Measurements from ENCODE around the gene PAGR1. TPM values are rescaled to one million over a fixed set of nuclear protein-coding genes. Genes with fewer than 3 reads are reported as not detected.

Gene PAGR1
- total RNA-seq, 1 donor: 19.9 TPM

DNA sequence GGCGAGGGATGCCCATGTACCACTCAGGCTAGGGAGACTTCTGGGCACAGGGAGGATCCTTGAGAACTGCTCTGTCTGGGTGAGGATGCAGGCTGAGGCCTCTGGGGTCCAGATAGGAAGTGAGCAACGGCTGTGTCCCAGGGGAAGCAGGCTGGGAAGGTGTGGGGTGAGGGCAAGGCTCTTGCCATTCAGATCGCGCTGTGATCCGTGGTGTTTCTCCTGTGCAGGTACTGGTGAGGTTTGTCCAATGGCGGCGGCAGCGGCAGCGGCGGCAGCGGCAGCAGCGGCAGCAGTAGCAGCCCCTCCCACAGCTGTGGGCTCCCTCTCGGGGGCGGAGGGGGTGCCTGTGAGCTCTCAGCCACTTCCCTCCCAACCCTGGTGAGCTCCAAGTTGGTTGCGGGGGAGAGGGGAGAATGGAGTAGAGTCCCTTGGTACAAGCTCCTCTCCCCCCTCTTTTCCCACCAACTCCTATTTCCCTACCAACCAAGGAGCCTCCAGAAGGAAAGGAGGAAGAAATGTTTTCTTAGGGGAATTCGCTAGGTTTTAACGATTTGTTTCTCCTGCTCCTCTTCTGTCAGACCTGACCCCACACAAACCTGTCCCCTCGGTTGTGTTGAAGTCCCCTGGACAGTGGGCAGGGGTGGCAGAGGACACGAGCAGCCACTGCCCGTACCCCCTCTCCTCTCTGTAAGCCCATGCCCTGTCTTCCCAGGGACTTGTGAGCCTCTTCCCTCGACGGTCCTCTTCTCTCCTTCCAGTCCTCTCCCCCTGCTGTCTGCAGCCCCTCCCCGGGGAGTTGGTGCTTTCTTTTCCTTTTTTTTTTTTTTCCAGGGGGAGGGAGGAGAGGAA lies 5.9 kb upstream of the PAGR1 start:
- H3K4me3 ChIP-seq (ENCODE audit: insufficient read depth, low read length): peak overlapping the region; percentile 35
- H3K9me3 ChIP-seq (ENCODE audit: low read depth, low read length): no peaks in the 10 kb centered on the region
- peak overlapping the region; percentile 65 for H3K27ac ChIP-seq (ENCODE audit: low read depth, low read length)
- H3K36me3 ChIP-seq (ENCODE audit: insufficient read depth, low read length): peaks cover 18% of the 10 kb centered on the region
- peak; percentile 95 for DNase-seq (ENCODE audit: insufficient read length, low spot score, missing footprints)
- H3K79me2 ChIP-seq (ENCODE audit: insufficient read depth, low read length): peaks cover 19% of the 10 kb centered on the region
- peaks cover 19% of the 10 kb centered on the region for H4K20me1 ChIP-seq (ENCODE audit: insufficient read depth, low read length)
- TF ChIP-seq, protein P1, sequence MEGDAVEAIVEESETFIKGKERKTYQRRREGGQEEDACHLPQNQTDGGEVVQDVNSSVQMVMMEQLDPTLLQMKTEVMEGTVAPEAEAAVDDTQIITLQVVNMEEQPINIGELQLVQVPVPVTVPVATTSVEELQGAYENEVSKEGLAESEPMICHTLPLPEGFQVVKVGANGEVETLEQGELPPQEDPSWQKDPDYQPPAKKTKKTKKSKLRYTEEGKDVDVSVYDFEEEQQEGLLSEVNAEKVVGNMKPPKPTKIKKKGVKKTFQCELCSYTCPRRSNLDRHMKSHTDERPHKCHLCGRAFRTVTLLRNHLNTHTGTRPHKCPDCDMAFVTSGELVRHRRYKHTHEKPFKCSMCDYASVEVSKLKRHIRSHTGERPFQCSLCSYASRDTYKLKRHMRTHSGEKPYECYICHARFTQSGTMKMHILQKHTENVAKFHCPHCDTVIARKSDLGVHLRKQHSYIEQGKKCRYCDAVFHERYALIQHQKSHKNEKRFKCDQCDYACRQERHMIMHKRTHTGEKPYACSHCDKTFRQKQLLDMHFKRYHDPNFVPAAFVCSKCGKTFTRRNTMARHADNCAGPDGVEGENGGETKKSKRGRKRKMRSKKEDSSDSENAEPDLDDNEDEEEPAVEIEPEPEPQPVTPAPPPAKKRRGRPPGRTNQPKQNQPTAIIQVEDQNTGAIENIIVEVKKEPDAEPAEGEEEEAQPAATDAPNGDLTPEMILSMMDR (IDR thresholded peaks at IDR 0.05; ENCODE audit: extremely low read depth, low read depth, low read length): no peak
- peaks cover 50% of the 10 kb centered on the region for H3K4me1 ChIP-seq (ENCODE audit: insufficient read depth, low read length)
- H3K4me2 ChIP-seq (ENCODE audit: insufficient read depth, low read length): peak overlapping the region; percentile 98
- no peaks in the 10 kb centered on the region for H3K27me3 ChIP-seq (ENCODE audit: insufficient read depth, low read length)
- H2AFZ ChIP-seq (ENCODE audit: low read length): no peak overlapping the region

DNA sequence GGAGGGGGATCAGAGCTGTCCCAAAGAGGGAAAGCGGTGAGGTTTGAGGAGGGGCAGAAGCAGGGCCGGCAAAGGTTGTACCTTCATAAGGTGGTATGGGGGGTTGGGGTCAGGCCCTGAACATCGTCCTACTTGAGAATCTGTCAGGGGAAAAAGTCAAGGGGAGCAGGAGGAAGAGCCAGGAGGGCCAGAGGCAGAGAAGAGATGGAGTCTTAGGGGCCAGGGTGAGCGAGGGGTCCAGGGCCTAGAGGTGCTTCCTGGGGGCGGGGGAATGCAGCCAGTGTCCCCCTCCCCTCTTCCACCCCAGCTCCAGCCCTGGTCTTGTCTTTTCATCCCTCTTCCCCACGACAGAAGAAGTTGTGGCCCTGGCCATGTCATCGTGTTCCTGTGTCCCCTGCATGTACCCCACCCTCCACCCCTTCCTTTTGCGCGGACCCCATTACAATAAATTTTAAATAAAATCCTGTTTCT lies 5.2 kb upstream of the PAGR1 start:
- DNase-seq (ENCODE audit: insufficient read length, low spot score, missing footprints): no peak
- Histone ChIP-seq H3K4me3 (ENCODE audit: insufficient read depth, low read length) (peak overlapping the region; percentile 76), H3K36me3 (ENCODE audit: insufficient read depth, low read length) (peaks cover 18% of the 10 kb centered on the region), H3K79me2 (ENCODE audit: insufficient read depth, low read length) (peaks cover 19% of the 10 kb centered on the region), H4K20me1 (ENCODE audit: insufficient read depth, low read length) (peaks cover 19% of the 10 kb centered on the region), H3K4me1 (ENCODE audit: insufficient read depth, low read length) (peaks cover 54% of the 10 kb centered on the region), H3K9me3 (ENCODE audit: low read depth, low read length) (no peaks in the 10 kb centered on the region), H3K27ac (ENCODE audit: low read depth, low read length) (peak overlapping the region; percentile 65), H3K27me3 (ENCODE audit: insufficient read depth, low read length) (no peaks in the 10 kb centered on the region), H2AFZ (ENCODE audit: low read length) (no peak overlapping the region), H3K4me2 (ENCODE audit: insufficient read depth, low read length) (peak overlapping the region; percentile 98)
- TF ChIP-seq, protein P1 (IDR thresholded peaks at IDR 0.05; ENCODE audit: extremely low read depth, low read depth, low read length): no peak

DNA sequence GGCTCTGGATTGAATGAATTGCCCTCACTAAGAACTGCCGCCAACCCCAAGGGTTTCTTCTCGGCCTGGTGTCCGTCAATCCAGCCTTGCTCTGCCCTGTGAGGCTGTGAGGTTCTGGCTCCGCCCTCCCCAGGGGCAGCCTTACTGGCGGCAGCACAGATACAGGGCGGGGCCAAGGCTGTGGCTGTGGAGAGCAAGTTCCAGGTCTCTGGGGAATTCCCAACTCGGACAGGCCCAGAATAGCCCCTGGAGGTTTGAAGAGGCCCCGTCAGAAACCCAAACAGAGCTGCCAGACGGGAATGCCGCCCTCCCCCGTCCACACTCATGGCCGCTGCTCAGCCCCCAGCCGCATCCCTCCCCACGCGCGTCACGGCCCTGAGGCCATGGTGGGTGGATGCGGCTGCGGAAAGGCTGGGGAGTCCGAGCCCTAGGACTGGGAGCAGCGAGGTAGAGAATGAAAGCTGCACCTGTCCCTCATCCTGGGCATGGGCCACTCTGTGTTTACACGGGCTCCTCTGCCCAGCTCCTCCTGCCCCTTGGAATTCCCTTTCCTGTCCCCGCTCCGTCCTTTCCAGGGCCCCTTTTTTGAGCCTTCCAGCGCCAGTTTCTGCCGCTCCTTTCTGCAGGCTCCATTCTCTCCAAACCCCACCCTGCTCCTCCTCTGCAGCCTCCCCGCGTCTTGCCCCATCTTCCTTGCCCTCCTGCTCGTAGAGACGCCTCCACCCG lies 4.6 kb upstream of the PAGR1 start:
- peaks cover 18% of the 10 kb centered on the region for H3K36me3 ChIP-seq (ENCODE audit: insufficient read depth, low read length)
- peaks cover 19% of the 10 kb centered on the region for H4K20me1 ChIP-seq (ENCODE audit: insufficient read depth, low read length)
- H3K9me3 ChIP-seq (ENCODE audit: low read depth, low read length): no peaks in the 10 kb centered on the region
- H3K27ac ChIP-seq (ENCODE audit: low read depth, low read length): peak overlapping the region; percentile 65
- H3K27me3 ChIP-seq (ENCODE audit: insufficient read depth, low read length): no peaks in the 10 kb centered on the region
- H2AFZ ChIP-seq (ENCODE audit: low read length): peak overlapping the region; percentile 80
- peak overlapping the region; percentile 98 for H3K4me2 ChIP-seq (ENCODE audit: insufficient read depth, low read length)
- TF ChIP-seq, protein P1 (IDR thresholded peaks at IDR 0.05; ENCODE audit: extremely low read depth, low read depth, low read length): no peak
- peaks cover 19% of the 10 kb centered on the region for H3K79me2 ChIP-seq (ENCODE audit: insufficient read depth, low read length)
- H3K4me3 ChIP-seq (ENCODE audit: insufficient read depth, low read length): peak overlapping the region; percentile 76
- DNase-seq (ENCODE audit: insufficient read length, low spot score, missing footprints): peak; percentile 100
- peaks cover 54% of the 10 kb centered on the region for H3K4me1 ChIP-seq (ENCODE audit: insufficient read depth, low read length)

Data from osteoblast (primary cell).